ENCODE results near the gene MMP15. TPM values are rescaled to one million over a fixed set of nuclear protein-coding genes. Genes with fewer than 3 reads are reported as not detected.
A peak's percentile ranks its signal among the peaks of the same experiment; 100 is the strongest.

Gene MMP15
- total and polyA plus RNA-seq, 2 of the 13 experiments (the other 11 are each of a cell fraction or from before 2014, with no cell fraction given): 35.2 to 44.9 TPM

- TF ChIP-seq ZNF552 (CRISPR knock-in tag; IDR thresholded peaks at IDR 0.05; ENCODE audit: borderline replicate concordance): no peak
- no peak for TF ChIP-seq U2AF1 (optimal IDR thresholded peaks at IDR 0.05; ENCODE audit: low read depth, low read length)
- no peak for TF ChIP-seq DRAP1 (CRISPR knock-in tag; IDR thresholded peaks at IDR 0.05)
- no peak for TF ChIP-seq TRIM22 (IDR thresholded peaks at IDR 0.05)
- TF ChIP-seq REPIN1 (CRISPR knock-in tag; IDR thresholded peaks at IDR 0.05; ENCODE audit: borderline replicate concordance, low read depth): no peak
- TF ChIP-seq ZMYM2 (CRISPR knock-in tag; IDR thresholded peaks at IDR 0.05): no peak
- TF ChIP-seq, protein P1, sequence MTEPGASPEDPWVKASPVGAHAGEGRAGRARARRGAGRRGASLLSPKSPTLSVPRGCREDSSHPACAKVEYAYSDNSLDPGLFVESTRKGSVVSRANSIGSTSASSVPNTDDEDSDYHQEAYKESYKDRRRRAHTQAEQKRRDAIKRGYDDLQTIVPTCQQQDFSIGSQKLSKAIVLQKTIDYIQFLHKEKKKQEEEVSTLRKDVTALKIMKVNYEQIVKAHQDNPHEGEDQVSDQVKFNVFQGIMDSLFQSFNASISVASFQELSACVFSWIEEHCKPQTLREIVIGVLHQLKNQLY (CRISPR knock-in tag; IDR thresholded peaks at IDR 0.05): no peak
- TF ChIP-seq SMAD1 (CRISPR knock-in tag; IDR thresholded peaks at IDR 0.05; ENCODE audit: borderline replicate concordance, low read depth): no peak
- TF ChIP-seq, protein P2, sequence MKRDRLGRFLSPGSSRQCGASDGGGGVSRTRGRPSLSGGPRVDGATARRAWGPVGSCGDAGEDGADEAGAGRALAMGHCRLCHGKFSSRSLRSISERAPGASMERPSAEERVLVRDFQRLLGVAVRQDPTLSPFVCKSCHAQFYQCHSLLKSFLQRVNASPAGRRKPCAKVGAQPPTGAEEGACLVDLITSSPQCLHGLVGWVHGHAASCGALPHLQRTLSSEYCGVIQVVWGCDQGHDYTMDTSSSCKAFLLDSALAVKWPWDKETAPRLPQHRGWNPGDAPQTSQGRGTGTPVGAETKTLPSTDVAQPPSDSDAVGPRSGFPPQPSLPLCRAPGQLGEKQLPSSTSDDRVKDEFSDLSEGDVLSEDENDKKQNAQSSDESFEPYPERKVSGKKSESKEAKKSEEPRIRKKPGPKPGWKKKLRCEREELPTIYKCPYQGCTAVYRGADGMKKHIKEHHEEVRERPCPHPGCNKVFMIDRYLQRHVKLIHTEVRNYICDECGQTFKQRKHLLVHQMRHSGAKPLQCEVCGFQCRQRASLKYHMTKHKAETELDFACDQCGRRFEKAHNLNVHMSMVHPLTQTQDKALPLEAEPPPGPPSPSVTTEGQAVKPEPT (CRISPR knock-in tag; IDR thresholded peaks at IDR 0.05; ENCODE audit: low read depth): no peak
- TF ChIP-seq RFX5 (IDR thresholded peaks at IDR 0.05; ENCODE audit: low read depth, low read length): no peak
- 0 out of 2 replicates have a peak, but pooled peaks have one; percentile 24 for TF ChIP-seq POLR2AphosphoS5 (IDR thresholded peaks at IDR 0.05; ENCODE audit: low read depth, low read length)
- no peak for TF ChIP-seq TRIM24 (CRISPR knock-in tag; IDR thresholded peaks at IDR 0.05)
- no peak for TF ChIP-seq ZNF354B (CRISPR knock-in tag; IDR thresholded peaks at IDR 0.05)
- TF ChIP-seq NAIF1 (CRISPR knock-in tag; IDR thresholded peaks at IDR 0.05; ENCODE audit: borderline replicate concordance): no peak
- TF ChIP-seq, protein P3, sequence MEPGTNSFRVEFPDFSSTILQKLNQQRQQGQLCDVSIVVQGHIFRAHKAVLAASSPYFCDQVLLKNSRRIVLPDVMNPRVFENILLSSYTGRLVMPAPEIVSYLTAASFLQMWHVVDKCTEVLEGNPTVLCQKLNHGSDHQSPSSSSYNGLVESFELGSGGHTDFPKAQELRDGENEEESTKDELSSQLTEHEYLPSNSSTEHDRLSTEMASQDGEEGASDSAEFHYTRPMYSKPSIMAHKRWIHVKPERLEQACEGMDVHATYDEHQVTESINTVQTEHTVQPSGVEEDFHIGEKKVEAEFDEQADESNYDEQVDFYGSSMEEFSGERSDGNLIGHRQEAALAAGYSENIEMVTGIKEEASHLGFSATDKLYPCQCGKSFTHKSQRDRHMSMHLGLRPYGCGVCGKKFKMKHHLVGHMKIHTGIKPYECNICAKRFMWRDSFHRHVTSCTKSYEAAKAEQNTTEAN (CRISPR knock-in tag; conservative IDR thresholded peaks at IDR 0.05): no peak
- TF ChIP-seq ZNF576 (CRISPR knock-in tag; IDR thresholded peaks at IDR 0.05): no peak
- TF ChIP-seq NR2C2 (CRISPR knock-in tag; IDR thresholded peaks at IDR 0.05; ENCODE audit: borderline replicate concordance): no peak
- TF ChIP-seq ZNF776 (CRISPR knock-in tag; IDR thresholded peaks at IDR 0.05): no peak; the same call in 1 of the 2 replicates
- 0 out of 4 replicates have a peak, but pooled peaks of 1 of the 2 experiments have one; percentile 5 for TF ChIP-seq POLR2A (IDR thresholded peaks at IDR 0.05; ENCODE audit: insufficient read depth in 1 of 2, low read depth in 2 of 2, low read length in 2 of 2)
- TF ChIP-seq NRL (CRISPR knock-in tag; IDR thresholded peaks at IDR 0.05; ENCODE audit: borderline replicate concordance): no peak
- no peak for TF ChIP-seq KDM5A (IDR thresholded peaks at IDR 0.05; ENCODE audit: borderline replicate concordance, low read length)
These were observed 20.7 kb downstream of the MMP15 start (continued) for GRCh38 chr16:58046054-58046881.

Data from HepG2 (cell line).